PC-3 (cell line): ENCODE measurements around the gene SMOC2.

Experiments used
- CTCF ChIP-seq: fragments of 300-600 bp; sonication (generic); conservative IDR thresholded peaks from 2 replicates; pipeline ENCODE4 v1.5.1; 2017; ENCODE audit warnings: antibody characterized with exemption, low read depth, mild to moderate bottlenecking, low read length
- EZH2 ChIP-seq: fragments of 300-600 bp; sonication (generic); IDR thresholded peaks from one replicate; pipeline ENCODE4 v1.6.1; 2017; ENCODE audit warnings: antibody characterized with exemption, mild to moderate bottlenecking, low read length; ENCODE audit not compliant: unreplicated experiment

GRCh38 chr6:168634541-168635328 lies 193.8 kb downstream of the SMOC2 start:
- TF ChIP-seq CTCF (no peak), EZH2 (no peak)
